Mesenchymal stem cell (in vitro differentiated cells and primary cell): ENCODE results near the gene GPR34.

Experiments
- DNase-seq: peaks from one replicate; pipeline ENCODE4 v3.0.0-alpha.2; 2013
- H2AFZ ChIP-seq: one replicate; pipeline ENCODE4 v1.6.1; 2013; ENCODE audit warnings: low read depth, mild to moderate bottlenecking, control low read depth, inconsistent platforms, low read length, moderate library complexity
- H2AK5ac ChIP-seq: 2 replicates; pipeline ENCODE4 v1.6.1; 2013; ENCODE audit warnings: low read length, moderate library complexity, mild to moderate bottlenecking, inconsistent platforms; ENCODE audit not compliant: severe bottlenecking
- H2BK120ac ChIP-seq: one replicate; pipeline ENCODE4 v1.6.1; 2013; ENCODE audit warnings: low read depth, mild to moderate bottlenecking, inconsistent platforms, low read length, moderate library complexity
- H2BK12ac ChIP-seq, 2 experiments: one replicate each; pipeline ENCODE4 v1.6.1; 2013; ENCODE audit warnings: inconsistent platforms in 2 of 2, low read length in 2 of 2, mild to moderate bottlenecking in 2 of 2, moderate library complexity in 2 of 2, control low read depth in 1 of 2
- H2BK15ac ChIP-seq: one replicate; pipeline ENCODE4 v1.6.1; 2013; ENCODE audit warnings: mild to moderate bottlenecking, low read depth, inconsistent platforms; ENCODE audit not compliant: poor library complexity, severe bottlenecking
- H2BK5ac ChIP-seq: 2 replicates; pipeline ENCODE4 v1.6.1; 2013; ENCODE audit warnings: low read depth, mild to moderate bottlenecking, low read length, control low read depth, inconsistent platforms; ENCODE audit not compliant: poor library complexity, severe bottlenecking
- H3K14ac ChIP-seq, 2 experiments: one replicate each; pipeline ENCODE4 v1.6.1; 2013; ENCODE audit warnings: inconsistent platforms in 2 of 2, low read length in 2 of 2, control low read depth in 1 of 2, mild to moderate bottlenecking in 1 of 2, moderate library complexity in 1 of 2
- H3K18ac ChIP-seq, 2 experiments: one replicate each; pipeline ENCODE4 v1.6.1; 2013; ENCODE audit warnings: inconsistent platforms in 2 of 2, low read length in 2 of 2, control low read depth in 1 of 2, low read depth in 1 of 2, mild to moderate bottlenecking in 1 of 2
- H3K23ac ChIP-seq, 2 experiments: one replicate each; pipeline ENCODE4 v1.6.1; 2013; ENCODE audit warnings: inconsistent platforms in 2 of 2, low read length in 2 of 2, mild to moderate bottlenecking in 2 of 2, moderate library complexity in 2 of 2, control low read depth in 1 of 2
- H3K27ac ChIP-seq: 2 replicates; pipeline ENCODE4 v1.5.1; 2013; ENCODE audit warnings: mild to moderate bottlenecking, moderate library complexity, low read length, control low read depth, inconsistent platforms; ENCODE audit not compliant: poor library complexity, severe bottlenecking
- H3K27me3 ChIP-seq, 2 experiments: 2 replicates each; pipeline versions ENCODE4 v1.6.1 to v1.7.0; 2013; ENCODE audit warnings: low read length in 2 of 2, mild to moderate bottlenecking in 2 of 2, moderate library complexity in 2 of 2, control low read depth in 1 of 2, inconsistent platforms in 1 of 2; ENCODE audit not compliant: control insufficient read depth in 1 of 2, insufficient read depth in 1 of 2
- H3K36me3 ChIP-seq, 2 experiments: 2 replicates each; pipeline versions ENCODE4 v1.6.1 to v1.7.0; 2013; ENCODE audit warnings: low read length in 2 of 2, control low read depth in 1 of 2, inconsistent platforms in 1 of 2, low read depth in 1 of 2, mild to moderate bottlenecking in 1 of 2; ENCODE audit not compliant: insufficient read depth in 2 of 2, control insufficient read depth in 1 of 2
- H3K4ac ChIP-seq, 2 experiments: one replicate each; pipeline ENCODE4 v1.6.1; 2013; ENCODE audit warnings: inconsistent platforms in 2 of 2, low read length in 2 of 2, mild to moderate bottlenecking in 2 of 2, moderate library complexity in 2 of 2, control low read depth in 1 of 2, low read depth in 1 of 2
- H3K4me1 ChIP-seq: 2 replicates; pipeline ENCODE4 v1.6.1; 2013; ENCODE audit warnings: low read depth, low read length, control low read depth; ENCODE audit not compliant: control insufficient read depth, insufficient read depth
- H3K4me2 ChIP-seq: 2 replicates; pipeline ENCODE4 v1.6.1; 2013; ENCODE audit warnings: low read length, mild to moderate bottlenecking, inconsistent platforms; ENCODE audit not compliant: poor library complexity, severe bottlenecking
- H3K4me3 ChIP-seq, 2 experiments: 2 replicates each; pipeline versions ENCODE4 v1.5.1 to v1.7.0; 2013; ENCODE audit warnings: low read length in 2 of 2, mild to moderate bottlenecking in 2 of 2, control low read depth in 1 of 2, low read depth in 1 of 2; ENCODE audit not compliant: insufficient read depth in 1 of 2
- H3K79me1 ChIP-seq: replicated peaks from 2 replicates; pipeline ENCODE4 v1.6.1; 2013; ENCODE audit warnings: mild to moderate bottlenecking, control low read depth, low read length, inconsistent platforms; ENCODE audit not compliant: poor library complexity, severe bottlenecking
- H3K9ac ChIP-seq: 2 replicates; pipeline ENCODE4 v1.7.0; 2013; ENCODE audit warnings: mild to moderate bottlenecking, low read length, moderate library complexity
- H3K9me3 ChIP-seq: 2 replicates; pipeline ENCODE4 v1.7.0; 2013; ENCODE audit warnings: mild to moderate bottlenecking, low read length; ENCODE audit not compliant: control insufficient read depth
- H4K8ac ChIP-seq: one replicate; pipeline ENCODE4 v1.6.1; 2013; ENCODE audit warnings: inconsistent platforms, mild to moderate bottlenecking, low read length, moderate library complexity
- H4K91ac ChIP-seq: one replicate; pipeline ENCODE4 v1.6.1; 2013; ENCODE audit warnings: mild to moderate bottlenecking, low read length, inconsistent platforms
- WGBS: methylation state at CpG from one replicate; pipeline ENCODE4 v1.1.7; 2013; ENCODE audit warnings: mixed read lengths; 5-methylcytosine and 5-hydroxymethylcytosine counted together

The GPR34 gene

DNA sequence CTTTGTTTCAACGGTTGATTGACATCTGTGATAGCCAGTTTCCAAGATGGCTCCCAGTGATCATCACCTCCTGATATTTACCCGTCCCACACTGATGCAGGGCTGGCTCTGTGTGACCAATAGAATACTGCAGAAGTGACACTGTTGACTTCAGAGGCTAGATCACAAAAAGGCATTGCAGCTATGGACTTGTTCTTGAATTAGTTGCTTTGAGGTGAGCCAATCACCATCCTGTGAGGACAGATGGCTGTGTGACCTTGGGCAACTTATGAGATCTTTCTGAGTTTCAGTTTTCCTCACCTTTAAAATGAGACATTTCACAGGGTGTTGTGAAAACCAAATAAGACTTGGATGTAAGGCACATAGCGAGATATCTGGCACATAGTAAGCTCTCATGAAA lies 33.4 kb downstream of the GPR34 start:
- DNase-seq: no peak
- no peak overlapping the region for H4K91ac ChIP-seq
- H2BK120ac ChIP-seq: no peak overlapping the region
- no peak overlapping the region for H3K23ac ChIP-seq
- no peak overlapping the region for H3K18ac ChIP-seq
- no peak overlapping the region for H3K14ac ChIP-seq
- WGBS: 100% methylated on average over 3 of the region's 3 CpGs
- H2BK12ac ChIP-seq: no peak overlapping the region
- no peak overlapping the region for H3K4me2 ChIP-seq
- no peaks in the 10 kb centered on the region for H3K79me1 ChIP-seq
- peaks cover 20% of the 10 kb centered on the region for H3K9me3 ChIP-seq
- no peak overlapping the region for H3K4me3 ChIP-seq
- H3K27ac ChIP-seq: no peak overlapping the region
- H3K4me1 ChIP-seq: no peaks in the 10 kb centered on the region
- H2BK15ac ChIP-seq: no peak overlapping the region
- no peak overlapping the region for H4K8ac ChIP-seq
- H3K27me3 ChIP-seq: no peaks in the 10 kb centered on the region
- H3K9ac ChIP-seq: no peak overlapping the region
- no peak overlapping the region for H2AK5ac ChIP-seq
- H3K36me3 ChIP-seq: no peaks in the 10 kb centered on the region
- no peak overlapping the region for H2AFZ ChIP-seq
- no peak overlapping the region for H3K4ac ChIP-seq
- no peak overlapping the region for H2BK5ac ChIP-seq

DNA sequence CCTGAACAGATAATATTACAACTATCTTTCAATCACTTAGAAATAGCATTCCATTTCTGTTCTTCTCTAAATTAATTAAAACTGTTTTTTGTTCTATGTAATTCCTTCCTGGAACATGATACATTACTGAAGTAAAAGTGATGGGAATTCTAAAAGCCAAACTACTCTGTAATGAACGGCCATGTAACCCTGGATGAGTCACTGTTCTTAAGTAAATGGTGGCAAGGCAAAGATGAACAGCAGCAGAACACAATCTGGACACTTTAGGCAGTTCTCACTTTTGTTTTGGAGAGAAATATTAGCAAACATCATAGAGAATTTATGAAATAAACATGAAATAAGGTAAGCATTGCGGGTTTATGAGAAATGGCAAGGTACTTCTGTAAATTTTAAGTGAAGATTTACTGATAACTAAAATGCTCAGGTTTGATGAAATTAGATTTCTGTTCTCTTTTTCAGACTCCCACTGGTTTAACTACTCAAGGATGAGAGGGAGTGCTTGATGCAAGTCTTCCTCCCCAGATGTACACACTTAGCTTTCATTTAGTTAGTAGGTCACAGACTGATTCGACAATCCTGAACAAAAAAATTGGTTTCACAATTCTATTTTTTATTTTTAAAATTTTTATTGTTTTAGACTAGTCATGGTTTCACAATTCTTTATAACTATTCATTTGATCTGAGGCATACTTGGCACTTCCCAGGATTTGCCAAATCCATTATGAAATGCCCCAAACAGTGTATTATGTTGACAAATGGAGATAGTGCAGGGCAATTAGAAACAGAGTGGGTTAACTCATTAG lies 34.2 kb downstream of the GPR34 start:
- Histone ChIP-seq H3K27ac (no peak overlapping the region), H2AFZ (no peak overlapping the region), H3K23ac (no peak overlapping the region), H2BK5ac (no peak overlapping the region), H4K8ac (no peak overlapping the region), H3K9me3 (peaks cover 12% of the 10 kb centered on the region), H3K4me3 (no peak overlapping the region), H3K4me2 (no peak overlapping the region), H3K14ac (no peak overlapping the region), H2BK120ac (no peak overlapping the region), H2BK12ac (no peak overlapping the region), H3K36me3 (no peaks in the 10 kb centered on the region), H3K27me3 (no peaks in the 10 kb centered on the region), H3K79me1 (no peaks in the 10 kb centered on the region), H4K91ac (no peak overlapping the region), H3K18ac (no peak overlapping the region), H2AK5ac (no peak overlapping the region), H3K4me1 (no peaks in the 10 kb centered on the region), H3K9ac (peak overlapping the region; percentile 42), H2BK15ac (no peak overlapping the region), H3K4ac (no peak overlapping the region)
- WGBS: no CpG with 5 or more reads among the region's 3 CpGs
- peak; percentile 39 for DNase-seq

DNA sequence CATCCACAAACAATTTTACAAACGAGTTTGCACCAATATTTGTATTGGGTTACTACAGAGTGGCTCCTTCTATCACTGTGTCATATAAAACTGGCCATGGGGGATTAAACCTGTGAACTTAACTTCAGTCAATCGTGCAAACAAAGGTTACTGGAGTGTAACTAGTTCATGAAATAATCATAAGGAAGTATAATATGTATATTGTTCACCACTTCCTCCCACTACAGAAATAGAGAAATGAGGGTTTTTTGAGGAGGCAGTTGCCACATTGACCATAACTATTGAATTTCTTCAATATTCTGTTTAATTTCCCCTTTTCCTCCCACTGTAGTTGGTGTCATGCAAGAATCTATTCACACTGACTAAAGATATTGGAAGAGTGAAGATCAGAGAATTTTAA lies 35.1 kb downstream of the GPR34 start, which contains the start of gene GPR82:
Gene GPR82 (plus strand): TSS at position 356 of the 400 bp plus-strand sequence. CDS start 2,846 bp downstream, outside the sequence.
- Histone ChIP-seq H3K9ac (peak within 1 kb of the TSS; percentile 42), H3K4me3 (no peak within 1 kb of the TSS), H2BK15ac (no peak within 1 kb of the TSS), H3K9me3 (peaks cover 4% of the 10 kb centered on the region), H3K4me2 (no peak within 1 kb of the TSS), H4K8ac (no peak within 1 kb of the TSS), H2AFZ (no peak within 1 kb of the TSS), H3K23ac (no peak within 1 kb of the TSS), H3K4ac (no peak within 1 kb of the TSS), H4K91ac (no peak within 1 kb of the TSS), H2BK5ac (no peak within 1 kb of the TSS), H3K27me3 (no peaks in the 10 kb centered on the region), H3K36me3 (no peaks in the 10 kb centered on the region), H2BK120ac (no peak within 1 kb of the TSS), H2AK5ac (no peak within 1 kb of the TSS), H3K27ac (no peak within 1 kb of the TSS), H3K79me1 (no peaks in the 10 kb centered on the region), H3K4me1 (no peaks in the 10 kb centered on the region), H3K18ac (no peak within 1 kb of the TSS), H3K14ac (no peak within 1 kb of the TSS), H2BK12ac (no peak within 1 kb of the TSS)
- DNase-seq: no peak
- WGBS: no CpG with 5 or more reads among the region's 2 CpGs

DNA sequence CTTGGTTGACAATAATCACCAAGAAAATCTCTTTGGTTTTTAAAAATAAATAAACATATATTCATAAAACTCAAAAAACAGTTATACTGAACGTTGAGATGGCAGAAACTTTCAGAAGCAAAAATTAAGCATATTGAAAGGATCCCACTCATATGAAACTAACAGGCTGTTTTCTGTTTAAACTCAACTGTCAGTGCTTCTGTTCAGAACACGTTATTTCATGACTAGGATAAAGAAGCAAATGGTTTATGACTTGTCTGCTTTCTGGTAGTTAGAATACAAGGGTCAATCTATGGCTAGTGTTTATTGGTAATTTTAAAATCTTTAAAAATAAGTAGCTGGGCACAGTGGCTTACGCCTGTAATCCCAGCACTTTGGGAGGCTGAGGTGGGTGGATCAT lies 39.4 kb downstream of the GPR34 start:
- Histone ChIP-seq H3K36me3 (no peaks in the 10 kb centered on the region), H3K4ac (no peak overlapping the region), H3K27ac (no peak overlapping the region), H3K18ac (no peak overlapping the region), H4K91ac (no peak overlapping the region), H4K8ac (no peak overlapping the region), H2BK5ac (no peak overlapping the region), H3K4me1 (no peaks in the 10 kb centered on the region), H3K23ac (no peak overlapping the region), H3K27me3 (peaks cover 0 to 4% of the 10 kb centered on the region in 2 experiments), H3K79me1 (no peaks in the 10 kb centered on the region), H3K9me3 (no peaks in the 10 kb centered on the region), H3K4me2 (no peak overlapping the region), H3K9ac (no peak overlapping the region), H2AFZ (no peak overlapping the region), H2BK120ac (no peak overlapping the region), H2BK12ac (no peak overlapping the region), H3K4me3 (no peak overlapping the region), H3K14ac (no peak overlapping the region), H2BK15ac (no peak overlapping the region), H2AK5ac (no peak overlapping the region)
- 82% methylated on average over 3 of the region's 3 CpGs for WGBS
- DNase-seq: no peak
